ENCODE measurements around the gene EFCAB12. TPM values are rescaled to one million over a fixed set of nuclear protein-coding genes. Genes with fewer than 3 reads are reported as not detected.

Gene EFCAB12
- total RNA-seq, 1 experiment from 2014 or later = 2.2 TPM

DNA sequence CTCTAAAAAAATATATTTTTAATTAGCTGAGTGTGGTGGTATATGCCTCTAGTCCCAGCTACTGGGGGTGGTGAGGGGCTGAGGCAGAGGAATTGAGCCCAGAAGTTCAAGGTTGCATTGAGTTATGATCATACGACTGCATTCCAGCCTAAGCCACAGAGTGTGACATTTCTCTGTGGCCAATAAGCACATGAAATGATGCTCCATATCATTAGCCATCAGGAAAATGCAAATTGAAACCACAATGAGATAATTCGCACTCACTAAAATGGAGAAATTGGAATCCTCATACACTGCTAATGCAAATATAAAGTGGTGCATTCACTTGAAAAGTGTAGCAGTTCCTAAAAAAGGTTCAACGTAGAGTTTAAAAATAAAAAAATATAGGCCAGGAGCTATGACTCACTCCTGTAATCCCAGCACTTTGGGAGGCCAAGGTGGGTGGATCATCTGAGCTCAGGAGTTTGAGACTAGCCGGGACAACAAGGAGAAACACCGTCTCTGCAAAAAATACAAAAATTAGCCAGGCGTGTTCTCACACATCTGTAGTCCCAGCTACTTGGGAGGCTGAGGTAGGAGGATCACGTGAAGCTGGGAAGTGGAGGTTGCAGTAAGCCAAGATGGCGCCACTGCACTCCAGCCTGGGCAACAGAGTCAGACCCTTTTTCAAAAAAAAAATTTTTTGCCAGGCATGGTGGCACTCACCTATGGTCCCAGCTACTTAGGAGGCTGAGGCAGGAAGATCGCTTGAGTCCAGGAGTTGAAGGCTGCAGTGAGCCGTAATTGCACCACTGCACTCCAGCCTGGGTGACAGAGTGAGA is 46.8 kb upstream of the EFCAB12 start:
- ChIA-PET POLR2A (ENCODE audit: unreplicated experiment) (interaction anchor here (0.6 kb wide), 1 partner anchor 47 kb away, joined by 4 read pairs; the partner anchor contains the start of gene EFCAB12), CTCF (interaction anchor here (0.6 kb wide), 1 partner anchor 89 kb away, joined by 14 read pairs; no protein-coding TSS in a partner anchor)
- no peak for DNase-seq
- Histone ChIP-seq H3K4me2 (no peak overlapping the region), H2AFZ (no peak overlapping the region), H3K36me3 (ENCODE audit: low read depth) (no peaks in the 10 kb centered on the region; the same call in 1 of the 2 replicates), H3K27me3 (ENCODE audit: insufficient read depth, low read depth) (no peaks in the 10 kb centered on the region), H3K9me3 (ENCODE audit: insufficient read depth, low read depth) (no peaks in the 10 kb centered on the region), H3K4me3 (no peak overlapping the region), H3K27ac (no peak overlapping the region), H3F3A (ENCODE audit: insufficient read depth, low read depth) (no peaks in the 10 kb centered on the region), H4K20me1 (ENCODE audit: insufficient read depth) (no peaks in the 10 kb centered on the region), H3K9me2 (ENCODE audit: insufficient read depth) (no peaks in the 10 kb centered on the region), H3K79me2 (ENCODE audit: low read depth) (no peaks in the 10 kb centered on the region), H3K4me1 (replicated peaks; ENCODE audit: insufficient read depth) (no peaks in the 10 kb centered on the region)
- intact Hi-C loops (cut with micrococcal nuclease; ENCODE audit: unreplicated experiment) = no loop called here
- TF ChIP-seq, protein P1, sequence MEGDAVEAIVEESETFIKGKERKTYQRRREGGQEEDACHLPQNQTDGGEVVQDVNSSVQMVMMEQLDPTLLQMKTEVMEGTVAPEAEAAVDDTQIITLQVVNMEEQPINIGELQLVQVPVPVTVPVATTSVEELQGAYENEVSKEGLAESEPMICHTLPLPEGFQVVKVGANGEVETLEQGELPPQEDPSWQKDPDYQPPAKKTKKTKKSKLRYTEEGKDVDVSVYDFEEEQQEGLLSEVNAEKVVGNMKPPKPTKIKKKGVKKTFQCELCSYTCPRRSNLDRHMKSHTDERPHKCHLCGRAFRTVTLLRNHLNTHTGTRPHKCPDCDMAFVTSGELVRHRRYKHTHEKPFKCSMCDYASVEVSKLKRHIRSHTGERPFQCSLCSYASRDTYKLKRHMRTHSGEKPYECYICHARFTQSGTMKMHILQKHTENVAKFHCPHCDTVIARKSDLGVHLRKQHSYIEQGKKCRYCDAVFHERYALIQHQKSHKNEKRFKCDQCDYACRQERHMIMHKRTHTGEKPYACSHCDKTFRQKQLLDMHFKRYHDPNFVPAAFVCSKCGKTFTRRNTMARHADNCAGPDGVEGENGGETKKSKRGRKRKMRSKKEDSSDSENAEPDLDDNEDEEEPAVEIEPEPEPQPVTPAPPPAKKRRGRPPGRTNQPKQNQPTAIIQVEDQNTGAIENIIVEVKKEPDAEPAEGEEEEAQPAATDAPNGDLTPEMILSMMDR (conservative IDR thresholded peaks at IDR 0.05) = no peak
- TF ChIP-seq EZH2 (IDR thresholded peaks at IDR 0.05; ENCODE audit: low read depth) = no peak
- BruUV-seq (replicated peaks) = no TSS peak

DNA sequence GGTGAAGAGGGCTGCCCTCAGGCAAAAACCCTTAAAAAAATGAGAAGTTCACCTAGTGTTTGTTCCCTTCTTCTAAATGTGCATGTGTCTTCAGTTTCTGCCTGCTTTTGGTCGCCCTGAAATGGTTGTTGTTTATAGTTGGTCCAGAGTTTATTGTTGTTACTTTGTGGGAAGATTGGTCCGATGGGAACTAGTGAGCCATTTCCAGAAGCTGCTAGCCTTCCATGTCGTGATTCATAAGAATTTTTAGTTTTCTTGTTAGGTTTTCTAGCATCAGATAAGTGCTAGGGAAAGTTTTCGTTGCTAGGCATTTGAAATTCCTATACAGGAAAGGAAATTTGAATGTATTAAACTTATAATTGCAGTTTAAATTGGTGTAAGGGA is 45.3 kb upstream of the EFCAB12 start:
- H3K9me3 ChIP-seq (ENCODE audit: insufficient read depth, low read depth) = no peaks in the 10 kb centered on the region
- no peaks in the 10 kb centered on the region; the same call in 1 of the 2 replicates for H3K4me1 ChIP-seq (replicated peaks; ENCODE audit: insufficient read depth)
- H2AFZ ChIP-seq = no peak overlapping the region
- no peak overlapping the region for H3K27ac ChIP-seq
- no peak for TF ChIP-seq EZH2 (IDR thresholded peaks at IDR 0.05; ENCODE audit: low read depth)
- TF ChIP-seq, protein P1 (conservative IDR thresholded peaks at IDR 0.05) = no peak
- no peaks in the 10 kb centered on the region for H3K27me3 ChIP-seq (ENCODE audit: insufficient read depth, low read depth)
- ChIA-PET CTCF (no interaction called here), POLR2A (ENCODE audit: unreplicated experiment) (interaction anchor here (0.6 kb wide), 1 partner anchor 273 kb away, joined by 7 read pairs; no protein-coding TSS in a partner anchor)
- H3K9me2 ChIP-seq (ENCODE audit: insufficient read depth) = no peaks in the 10 kb centered on the region
- no TSS peak for BruUV-seq (replicated peaks)
- H3F3A ChIP-seq (ENCODE audit: insufficient read depth, low read depth) = 0 out of 2 replicates have a peak, but pooled peaks cover 5% of the 10 kb centered on the region
- intact Hi-C loops (cut with micrococcal nuclease; ENCODE audit: unreplicated experiment) = no loop called here
- H3K4me3 ChIP-seq = no peak overlapping the region
- H3K4me2 ChIP-seq = no peak overlapping the region
- DNase-seq = no peak
- H3K36me3 ChIP-seq (ENCODE audit: low read depth) = no peaks in the 10 kb centered on the region
- H4K20me1 ChIP-seq (ENCODE audit: insufficient read depth) = no peaks in the 10 kb centered on the region
- no peaks in the 10 kb centered on the region for H3K79me2 ChIP-seq (ENCODE audit: low read depth)

DNA sequence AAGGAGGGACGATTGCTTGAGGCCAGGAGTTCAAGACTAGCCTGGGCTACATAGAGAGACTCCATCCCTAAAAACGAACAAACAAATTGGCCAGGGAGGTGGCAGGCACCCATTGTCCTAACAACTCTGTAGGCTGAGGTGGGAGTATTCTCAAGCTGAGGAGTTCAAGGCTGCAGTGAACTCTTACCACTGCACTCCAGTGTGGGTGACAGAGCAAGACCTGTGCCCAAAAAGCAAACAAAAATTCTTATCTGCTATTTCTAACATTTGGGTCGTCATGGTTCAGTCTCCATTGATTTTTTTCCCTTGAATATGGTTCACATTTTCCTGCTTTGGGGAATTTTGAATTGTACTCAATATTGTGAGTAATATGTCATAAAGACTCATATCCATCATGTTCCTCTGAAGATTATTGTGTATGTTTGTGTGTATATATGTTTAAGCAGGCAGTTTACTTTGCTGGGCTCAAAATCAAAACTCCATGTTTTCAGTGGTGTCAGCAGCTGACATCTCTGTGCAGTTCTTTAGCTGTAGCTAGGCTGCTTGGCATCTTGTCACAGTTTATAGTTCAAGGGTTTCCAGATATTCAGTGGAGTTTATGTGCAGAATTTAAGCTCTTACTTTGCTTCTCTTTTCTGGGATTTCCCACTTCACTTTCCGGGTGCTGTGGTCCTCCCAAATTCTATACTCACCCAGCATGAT is 44.8 kb upstream of the EFCAB12 start:
- Histone ChIP-seq H3F3A (ENCODE audit: insufficient read depth, low read depth) (0 out of 2 replicates have a peak, but pooled peaks cover 6% of the 10 kb centered on the region), H3K36me3 (ENCODE audit: low read depth) (no peaks in the 10 kb centered on the region), H3K79me2 (ENCODE audit: low read depth) (no peaks in the 10 kb centered on the region), H2AFZ (no peak overlapping the region), H3K27me3 (ENCODE audit: insufficient read depth, low read depth) (no peaks in the 10 kb centered on the region), H3K9me3 (ENCODE audit: insufficient read depth, low read depth) (no peaks in the 10 kb centered on the region), H3K27ac (no peak overlapping the region), H3K4me1 (replicated peaks; ENCODE audit: insufficient read depth) (no peaks in the 10 kb centered on the region; the same call in 1 of the 2 replicates), H3K4me2 (no peak overlapping the region), H3K9me2 (ENCODE audit: insufficient read depth) (no peaks in the 10 kb centered on the region), H4K20me1 (ENCODE audit: insufficient read depth) (no peaks in the 10 kb centered on the region), H3K4me3 (no peak overlapping the region)
- intact Hi-C loops (cut with micrococcal nuclease; ENCODE audit: unreplicated experiment) = no loop called here
- no TSS peak for BruUV-seq (replicated peaks)
- ChIA-PET CTCF (no interaction called here), POLR2A (ENCODE audit: unreplicated experiment) (interaction anchor here (0.6 kb wide), 1 partner anchor 274 kb away, joined by 7 read pairs; no protein-coding TSS in a partner anchor)
- no peak for DNase-seq
- TF ChIP-seq EZH2 (IDR thresholded peaks at IDR 0.05; ENCODE audit: low read depth) = no peak
- TF ChIP-seq, protein P1 (conservative IDR thresholded peaks at IDR 0.05) = no peak
